Sigmoid colon (tissue), 4 donors: ENCODE measurements around the gene CACNA1E.

Experiments used
- EP300 ChIP-seq, 4 donors: sonication (generic); formaldehyde crosslinking; IDR thresholded peaks; one replicate each; pipeline ENCODE4 v1.6.1; 2017; ENCODE audit warnings: antibody characterized with exemption in 4 of 4
- POLR2A ChIP-seq, 2 donors: fragments of 450-650 bp; IDR thresholded peaks; one replicate each; pipeline ENCODE4 v1.6.1; 2016; ENCODE audit warnings: antibody characterized with exemption in 2 of 2, mild to moderate bottlenecking in 2 of 2, moderate library complexity in 2 of 2
- POLR2AphosphoS5 ChIP-seq, 4 donors: sonication (generic); formaldehyde crosslinking; IDR thresholded peaks; one replicate each; pipeline ENCODE4 v1.6.1; 2017; ENCODE audit warnings: antibody characterized with exemption in 4 of 4
- TF ChIP-seq, protein P1 (sequence below), 4 experiments: fragments of 450-650 bp in 3 of 4; fragments of 200-600 bp in 1 of 4; IDR thresholded peaks; one replicate each; pipeline ENCODE4 v1.5.1; 2016 to 2019; ENCODE audit warnings: antibody characterized with exemption in 4 of 4, mild to moderate bottlenecking in 3 of 4, moderate library complexity in 2 of 4

DNA sequence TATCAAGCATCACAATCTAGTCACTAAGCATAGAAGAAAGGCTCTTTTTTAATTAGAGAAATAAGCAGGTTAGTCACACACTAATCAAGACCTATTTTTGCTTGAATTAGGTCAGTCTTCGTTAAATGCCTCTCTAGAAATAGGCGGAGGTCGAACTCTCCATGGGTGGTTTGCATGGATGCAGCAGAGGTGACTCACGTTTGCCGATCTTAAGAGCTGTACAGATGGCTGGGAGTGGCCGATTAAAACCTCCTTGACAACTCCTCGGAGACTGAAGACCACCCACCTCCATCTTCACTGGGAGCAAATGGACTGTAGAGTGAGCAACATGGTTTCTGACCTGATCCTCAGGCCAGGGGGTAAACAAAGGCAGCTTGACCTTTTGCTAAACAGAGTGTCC lies 328.9 kb downstream of the CACNA1E start:
- TF ChIP-seq, protein P1, sequence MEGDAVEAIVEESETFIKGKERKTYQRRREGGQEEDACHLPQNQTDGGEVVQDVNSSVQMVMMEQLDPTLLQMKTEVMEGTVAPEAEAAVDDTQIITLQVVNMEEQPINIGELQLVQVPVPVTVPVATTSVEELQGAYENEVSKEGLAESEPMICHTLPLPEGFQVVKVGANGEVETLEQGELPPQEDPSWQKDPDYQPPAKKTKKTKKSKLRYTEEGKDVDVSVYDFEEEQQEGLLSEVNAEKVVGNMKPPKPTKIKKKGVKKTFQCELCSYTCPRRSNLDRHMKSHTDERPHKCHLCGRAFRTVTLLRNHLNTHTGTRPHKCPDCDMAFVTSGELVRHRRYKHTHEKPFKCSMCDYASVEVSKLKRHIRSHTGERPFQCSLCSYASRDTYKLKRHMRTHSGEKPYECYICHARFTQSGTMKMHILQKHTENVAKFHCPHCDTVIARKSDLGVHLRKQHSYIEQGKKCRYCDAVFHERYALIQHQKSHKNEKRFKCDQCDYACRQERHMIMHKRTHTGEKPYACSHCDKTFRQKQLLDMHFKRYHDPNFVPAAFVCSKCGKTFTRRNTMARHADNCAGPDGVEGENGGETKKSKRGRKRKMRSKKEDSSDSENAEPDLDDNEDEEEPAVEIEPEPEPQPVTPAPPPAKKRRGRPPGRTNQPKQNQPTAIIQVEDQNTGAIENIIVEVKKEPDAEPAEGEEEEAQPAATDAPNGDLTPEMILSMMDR (IDR thresholded peaks at IDR 0.05) = no peak
- TF ChIP-seq POLR2A (IDR thresholded peaks at IDR 0.05) (no peak), POLR2AphosphoS5 (IDR thresholded peaks at IDR 0.05) (no peak), EP300 (IDR thresholded peaks at IDR 0.05) (no peak)
